HG03378 (cell line): ENCODE results near the gene TMEM204.

Experiments used
- ATAC-seq: cut with Tn5 transposase; IDR thresholded peaks from one replicate; pipeline ENCODE4 v1.9.1; 2021; ENCODE audit warnings: mild to moderate bottlenecking, moderate library complexity; ENCODE audit not compliant: unreplicated experiment

Gene TMEM204

GRCh38 chr16:1537763-1538289, 4.4 kb downstream of the TMEM204 start:
- ATAC-seq: no peak

DNA sequence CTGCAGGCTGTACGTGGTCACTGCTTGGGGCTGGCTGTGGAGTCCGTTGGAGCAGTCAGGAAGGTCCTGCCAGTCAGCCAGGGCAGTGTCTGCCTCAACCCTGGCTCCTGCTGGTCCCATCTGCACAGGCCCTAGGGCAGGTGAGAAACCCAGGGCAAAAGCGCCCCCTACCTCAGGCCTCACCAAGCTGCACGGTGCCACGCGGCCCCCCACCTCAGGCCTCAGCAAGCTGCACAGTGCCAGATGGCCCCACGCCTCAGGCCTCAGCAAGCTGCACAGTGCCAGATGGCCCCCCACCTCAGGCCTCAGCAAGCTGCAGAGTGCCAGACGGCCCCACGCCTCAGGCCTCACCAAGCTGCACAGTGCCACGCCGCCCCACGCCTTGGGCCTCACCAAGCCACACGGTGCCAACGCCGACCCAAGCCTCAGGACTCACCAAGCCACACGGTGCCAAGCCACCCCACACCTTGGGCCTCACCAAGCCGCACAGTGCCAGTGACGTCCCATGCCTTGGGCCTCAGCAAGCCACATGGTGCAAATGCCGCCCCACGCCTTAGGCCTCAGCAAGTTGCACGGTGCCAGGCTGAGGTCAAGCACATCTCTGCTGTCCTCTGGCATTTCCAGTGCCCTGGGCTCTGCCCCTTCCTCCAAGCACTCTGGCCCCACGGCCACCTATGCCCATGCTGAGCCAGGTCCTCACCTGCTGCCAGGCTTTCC, 5.5 kb downstream of the TMEM204 start:
- ATAC-seq: no peak

DNA sequence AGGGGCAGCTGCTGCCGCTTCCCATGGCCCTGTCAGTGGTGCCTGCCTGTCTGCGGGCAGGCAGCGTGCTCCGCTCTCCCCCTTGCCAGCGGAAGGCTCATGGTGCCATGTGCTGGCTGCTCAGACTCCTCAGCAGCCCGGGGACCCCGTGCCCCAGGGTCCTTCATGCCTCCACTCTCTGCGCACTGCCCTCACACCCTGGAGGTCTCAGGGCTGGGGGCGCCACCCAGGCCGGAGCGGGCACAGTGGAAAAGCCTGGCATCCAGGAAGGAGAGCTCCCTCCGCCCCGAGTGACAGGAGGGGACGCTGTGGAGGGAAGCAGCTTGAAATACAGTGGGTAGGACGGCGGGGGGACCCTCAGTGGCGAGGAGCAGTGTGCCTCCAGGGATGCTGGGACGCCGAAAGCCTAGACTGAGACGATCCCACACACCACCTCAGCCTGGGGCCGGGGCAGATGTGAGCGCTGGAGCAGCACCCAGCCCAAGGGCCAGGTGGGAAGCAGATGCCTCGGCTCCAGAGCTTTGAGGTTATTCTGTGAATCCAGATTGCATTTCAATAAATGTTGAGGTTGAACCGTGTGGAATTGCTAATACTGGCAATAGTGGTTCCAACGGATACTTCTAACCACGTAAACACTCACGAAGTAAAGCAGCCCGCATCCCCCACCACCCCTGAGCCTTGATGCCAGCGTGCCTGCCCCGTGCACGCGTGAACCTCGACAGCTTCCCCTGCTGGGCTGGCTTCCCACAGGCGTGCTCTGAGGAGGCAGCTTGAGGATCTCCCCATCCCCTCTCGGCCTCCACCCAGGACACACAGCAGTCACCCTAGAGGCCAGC, 6.5 kb downstream of the TMEM204 start:
- no peak for ATAC-seq

GRCh38 chr16:1540556-1540855, 7.0 kb downstream of the TMEM204 start:
- ATAC-seq: no peak

DNA sequence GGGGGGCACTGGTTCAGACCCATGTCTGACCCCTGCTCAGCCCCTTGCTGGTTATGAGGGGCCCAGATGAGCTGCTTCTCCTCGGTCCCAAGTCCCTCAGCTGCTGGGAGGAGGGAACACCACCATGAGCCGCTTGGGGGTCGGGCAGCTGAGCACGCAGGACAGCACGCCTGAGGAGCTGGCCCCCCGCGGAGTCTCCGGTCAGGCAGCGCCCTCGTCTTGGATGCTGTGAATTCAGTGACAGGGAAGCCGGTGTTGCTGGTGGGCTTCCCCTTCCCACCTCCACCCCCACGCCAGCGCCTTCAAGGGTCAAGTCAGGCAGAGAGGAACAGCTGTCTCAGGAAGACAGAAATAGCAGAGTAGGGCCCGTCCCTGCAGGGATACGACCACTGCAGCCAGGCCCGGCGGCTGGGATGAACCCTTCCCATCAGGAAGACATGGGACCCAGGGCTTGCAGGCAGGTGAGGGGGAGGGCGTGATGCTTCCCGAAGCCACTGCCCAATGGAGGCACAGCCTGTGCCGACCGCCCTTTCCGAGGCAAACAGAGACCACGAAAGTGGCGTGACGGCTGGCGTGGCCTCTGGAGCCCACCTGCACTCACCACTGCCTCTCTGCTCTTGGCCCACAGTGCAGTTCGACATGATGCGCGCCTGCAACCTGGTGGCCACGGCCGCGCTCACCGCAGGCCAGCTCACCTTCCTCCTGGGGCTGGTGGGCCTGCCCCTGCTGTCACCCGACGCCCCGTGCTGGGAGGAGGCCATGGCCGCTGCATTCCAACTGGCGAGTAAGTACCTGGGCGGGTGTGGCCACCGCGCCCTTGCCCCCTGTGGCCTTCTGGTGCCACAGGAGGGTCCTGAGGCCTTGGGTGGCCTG, 8.1 kb downstream of the TMEM204 start:
- no peak for ATAC-seq

DNA sequence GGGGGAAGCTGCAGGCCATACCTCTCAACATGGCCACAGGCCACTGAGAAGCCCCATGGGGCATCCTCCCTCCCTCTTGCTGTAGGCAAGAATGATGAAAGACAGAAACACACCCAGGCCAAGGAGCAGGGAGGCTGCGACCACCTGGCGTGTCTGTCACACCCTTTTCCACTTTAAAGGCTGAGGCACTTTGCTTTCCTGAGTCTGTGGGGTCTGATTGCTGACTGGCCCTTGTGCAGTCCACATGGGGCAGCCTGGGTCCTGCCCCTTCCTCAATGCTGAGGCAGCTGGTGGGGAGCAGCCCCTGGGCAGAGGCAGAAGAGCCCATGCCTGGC, 8.7 kb downstream of the TMEM204 start:
- ATAC-seq: no peak

DNA sequence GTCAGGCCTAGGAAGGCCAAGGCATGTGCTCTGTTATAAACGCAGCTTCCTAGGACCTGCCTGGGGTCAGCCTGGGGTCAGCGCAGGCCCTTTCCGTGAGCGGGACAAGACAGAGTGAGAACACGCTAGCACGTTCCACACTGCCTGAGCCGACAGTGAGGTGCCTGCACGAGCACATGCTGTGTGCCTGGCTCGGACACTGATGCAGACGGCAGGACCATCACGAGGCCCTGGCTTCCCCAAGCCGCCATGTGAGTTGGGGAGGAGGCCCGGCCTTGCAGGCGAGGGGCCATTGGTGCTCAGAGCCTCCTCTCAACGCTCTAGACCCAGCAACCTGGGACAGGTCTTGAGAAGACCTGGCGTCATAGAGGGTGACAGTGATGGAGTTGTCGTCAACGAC, 9.1 kb downstream of the TMEM204 start:
- no peak for ATAC-seq

DNA sequence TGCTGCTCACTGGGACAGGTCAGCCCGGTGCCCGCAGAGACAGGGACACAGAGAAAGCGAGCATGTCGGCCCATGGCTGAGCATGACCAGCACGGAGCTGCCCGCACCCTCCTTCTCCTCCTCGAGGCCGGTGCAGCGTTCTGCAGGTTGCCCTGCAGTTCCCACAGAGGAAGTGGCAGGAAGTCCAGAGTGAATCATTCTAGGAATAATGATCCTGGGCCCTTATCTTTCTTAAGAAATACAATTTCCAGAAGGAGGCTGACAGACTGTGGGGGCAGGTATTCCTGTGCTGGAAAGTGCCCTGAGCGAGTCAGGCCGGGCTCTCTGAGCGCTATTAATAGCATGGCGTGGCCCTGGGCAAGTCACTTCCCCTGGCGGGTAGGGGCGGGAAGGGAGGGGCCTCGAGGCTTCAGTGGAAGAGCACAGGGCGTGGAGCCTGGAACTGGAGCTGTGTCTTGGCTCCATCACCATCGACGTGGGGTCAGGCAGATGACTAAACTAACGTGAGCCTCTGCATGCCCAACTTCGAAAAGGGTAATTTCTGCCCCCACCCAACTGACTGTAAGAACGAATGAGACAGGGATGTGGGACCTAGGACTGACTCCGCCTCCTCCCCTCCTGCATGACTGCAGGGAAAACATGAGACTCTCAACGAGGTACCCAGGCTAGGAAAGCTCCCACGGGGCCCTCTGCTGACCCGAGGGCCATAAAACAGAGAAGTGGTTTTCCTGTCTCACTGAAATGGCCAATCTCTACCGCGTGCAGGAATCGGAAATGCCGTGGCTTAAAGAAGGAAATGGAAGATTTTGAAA, 9.8 kb downstream of the TMEM204 start:
- no peak for ATAC-seq

GRCh38 chr16:1545044-1546040, 11.9 kb downstream of the TMEM204 start:
- ATAC-seq: no peak

GRCh38 chr16:1546430-1546829, 13.0 kb downstream of the TMEM204 start:
- no peak for ATAC-seq

- no peak for ATAC-seq
Observed at GRCh38 chr16:1548233-1548632, 14.8 kb downstream of the TMEM204 start.

DNA sequence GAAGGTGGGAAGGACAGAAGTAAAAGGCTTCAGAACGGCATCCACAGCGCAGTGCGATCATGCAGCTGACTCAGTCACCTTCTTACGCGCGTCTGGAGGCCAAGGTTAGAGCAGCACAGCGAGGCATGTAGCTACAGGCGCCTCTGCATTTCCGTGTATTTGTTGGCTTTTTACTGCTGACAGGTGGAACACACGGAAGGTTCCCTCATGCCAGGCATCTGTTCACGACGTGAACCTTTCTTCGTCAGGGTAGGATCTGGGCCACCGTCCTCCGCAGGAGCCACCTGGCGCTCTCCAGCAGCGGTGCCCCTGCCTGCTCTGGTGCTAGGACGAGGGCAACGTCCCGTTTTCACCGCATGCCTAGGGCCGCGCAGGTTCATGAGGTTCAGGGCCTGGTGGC, 15.3 kb downstream of the TMEM204 start:
- no peak for ATAC-seq

DNA sequence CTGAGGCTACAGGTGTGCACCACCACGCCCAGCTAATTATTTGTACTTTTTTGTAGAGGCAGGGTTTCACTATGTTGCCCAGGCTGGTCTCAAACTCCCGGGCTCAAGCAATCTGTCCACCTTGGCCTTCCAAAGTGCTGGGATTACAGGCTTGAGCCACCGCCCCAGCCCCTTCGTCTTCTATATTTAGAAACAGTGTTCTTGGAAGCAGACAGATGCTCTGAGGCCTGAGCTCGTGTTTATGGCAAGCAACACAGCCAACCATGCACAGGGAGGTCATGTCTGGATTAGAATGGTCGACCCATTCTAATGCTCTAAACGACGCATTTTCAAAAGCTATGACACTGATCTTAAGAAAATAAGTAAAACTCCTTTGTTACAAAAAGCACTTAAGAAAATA, 16.6 kb downstream of the TMEM204 start:
- no peak for ATAC-seq

DNA sequence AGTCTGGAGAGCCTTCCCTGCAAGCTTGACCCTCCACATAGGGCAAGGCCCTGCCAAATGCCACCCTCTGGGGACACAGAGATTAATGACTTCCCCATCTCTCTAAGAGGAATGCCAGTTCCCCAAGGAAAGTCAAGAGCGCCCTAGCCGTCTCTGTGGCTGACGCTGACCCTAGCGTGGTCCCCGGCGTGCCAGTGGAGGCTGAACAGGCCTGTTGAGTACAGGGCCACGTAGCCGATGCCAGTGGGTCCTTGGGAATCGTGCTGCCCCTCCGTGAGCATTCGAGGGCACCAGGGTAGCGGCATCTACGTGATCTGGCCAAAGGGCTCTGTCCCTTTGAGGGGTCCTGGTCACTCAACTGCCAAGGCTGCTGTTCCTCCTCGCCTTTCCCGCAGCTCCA, 17.2 kb downstream of the TMEM204 start:
- ATAC-seq: no peak

DNA sequence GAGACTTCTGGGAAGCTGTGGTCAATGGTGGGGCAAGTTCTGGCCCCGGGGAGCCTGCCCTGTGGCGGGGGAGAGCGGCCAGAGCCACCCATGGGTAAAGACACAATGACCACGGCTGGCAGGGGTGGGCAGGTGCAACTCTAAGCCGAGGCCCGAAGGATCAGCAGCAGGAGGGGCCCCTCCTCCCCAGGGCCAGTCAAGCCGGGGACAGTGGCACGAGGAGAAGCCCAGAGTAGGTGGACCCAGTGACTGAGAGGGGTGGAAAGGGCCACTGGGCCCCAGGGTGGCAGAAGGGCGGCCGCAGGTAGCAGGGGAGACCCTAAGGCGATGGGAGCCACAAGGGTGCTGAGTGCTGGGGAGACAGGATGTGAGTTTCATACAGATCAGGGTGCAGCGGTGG, 17.7 kb downstream of the TMEM204 start:
- ATAC-seq: no peak

DNA sequence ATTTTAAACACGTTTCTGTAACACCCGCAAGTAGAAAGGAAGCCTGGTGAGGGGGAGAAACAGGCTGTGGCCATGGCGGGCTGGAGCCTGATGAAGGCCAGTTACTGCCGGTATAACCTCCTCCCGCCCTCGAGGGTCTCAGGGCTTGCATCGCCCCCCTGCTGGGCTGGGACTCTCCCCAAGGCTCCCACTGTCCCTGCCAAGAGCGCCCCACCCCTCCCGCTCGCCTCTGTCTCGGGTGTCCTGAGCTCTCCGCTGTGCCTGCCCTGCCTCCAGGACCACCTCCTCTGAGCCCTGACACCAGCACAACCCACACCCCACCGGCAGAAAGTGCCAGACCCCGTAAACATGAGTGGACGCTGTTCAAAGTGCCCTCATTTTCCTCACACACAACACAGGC, 18.7 kb downstream of the TMEM204 start:
- no peak for ATAC-seq

- no peak for ATAC-seq
Observed at GRCh38 chr16:1553946-1554825, 20.7 kb downstream of the TMEM204 start.

GRCh38 chr16:1554826-1555445, 21.5 kb downstream of the TMEM204 start:
- no peak for ATAC-seq
